SU-DHL-6 (cell line): Measurements from ENCODE around the gene SMOC1.

ENCODE experiments used
- H2AFZ ChIP-seq: fragments of 200-600 bp; sonication (generic); 2 replicates; pipeline ENCODE4 v1.6.1; 2014; ENCODE audit warnings: low read depth, mild to moderate bottlenecking, moderate library complexity, mixed read lengths, antibody characterized with exemption, low read length; ENCODE audit not compliant: severe bottlenecking
- H3F3A ChIP-seq: fragments of 200-600 bp; shearing (Covaris generic); 2 replicates; pipeline ENCODE4 v1.6.0; 2016; ENCODE audit warnings: antibody characterized with exemption, mild to moderate bottlenecking; ENCODE audit not compliant: insufficient read depth
- H3K27ac ChIP-seq: fragments of 200-600 bp; sonication (generic); 2 replicates; pipeline ENCODE4 v1.5.1; 2016; ENCODE audit warnings: low read depth, mild to moderate bottlenecking, low read length, moderate library complexity, mixed read lengths
- H3K27me3 ChIP-seq: fragments of 200-600 bp; sonication (generic), shearing (Covaris generic); 2 replicates; pipeline ENCODE4 v1.6.0; 2014; ENCODE audit warnings: mild to moderate bottlenecking, low read length
- H3K36me3 ChIP-seq: fragments of 200-600 bp; sonication (generic); 2 replicates; pipeline ENCODE4 v1.6.1; 2014; ENCODE audit warnings: mild to moderate bottlenecking, low read length, mixed read lengths
- H3K4me2 ChIP-seq: fragments of 300-600, 200-600 bp; shearing (Covaris generic), sonication (generic); 2 replicates; pipeline ENCODE4 v1.6.0; 2014; ENCODE audit warnings: low read length, low read depth, mild to moderate bottlenecking; ENCODE audit not compliant: poor library complexity, severe bottlenecking
- H3K4me3 ChIP-seq: fragments of 200-600 bp; sonication (generic); 2 replicates; pipeline ENCODE4 v1.5.1; 2014; ENCODE audit warnings: antibody characterized with exemption, low read length, mild to moderate bottlenecking, mixed read lengths; ENCODE audit not compliant: insufficient read depth, poor library complexity, severe bottlenecking
- H3K79me2 ChIP-seq: fragments of 200-600 bp; sonication (generic); 2 replicates; pipeline ENCODE4 v1.6.1; 2014; ENCODE audit warnings: mild to moderate bottlenecking, low read length, moderate library complexity; ENCODE audit not compliant: insufficient read depth
- H3K9ac ChIP-seq: fragments of 200-600 bp; sonication (generic); 2 replicates; pipeline ENCODE4 v1.7.0; 2014; ENCODE audit warnings: mild to moderate bottlenecking, low read length
- H3K9me2 ChIP-seq: fragments of 200-600 bp; sonication (generic); replicated peaks from 2 replicates; pipeline ENCODE4 v1.6.1; 2014; ENCODE audit warnings: low read length; ENCODE audit not compliant: insufficient read depth
- H3K9me3 ChIP-seq: fragments of 200-600 bp; sonication (generic); 2 replicates; pipeline ENCODE4 v1.6.1; 2014; ENCODE audit warnings: low read length, mixed read lengths; ENCODE audit not compliant: insufficient read depth
- H4K20me1 ChIP-seq: fragments of 200-600 bp; sonication (generic); 2 replicates; pipeline ENCODE4 v1.6.1; 2014; ENCODE audit warnings: low read depth, mild to moderate bottlenecking, antibody characterized with exemption, low read length, moderate library complexity, mixed read lengths
- EZH2phosphoT487 ChIP-seq: fragments of 200-600 bp; sonication (generic), shearing (Covaris generic); conservative IDR thresholded peaks from 2 replicates; pipeline ENCODE4 v1.6.1; 2018; ENCODE audit warnings: mild to moderate bottlenecking, antibody characterized with exemption, low read length, moderate library complexity, mixed read lengths
- TF ChIP-seq, protein P1 (sequence below): fragments of 200-600 bp; sonication (generic); IDR thresholded peaks from one replicate; pipeline ENCODE4 v1.5.1; 2017; ENCODE audit warnings: antibody characterized with exemption, mild to moderate bottlenecking, low read length, moderate library complexity; ENCODE audit not compliant: insufficient read depth, poor library complexity, severe bottlenecking

Gene SMOC1

DNA sequence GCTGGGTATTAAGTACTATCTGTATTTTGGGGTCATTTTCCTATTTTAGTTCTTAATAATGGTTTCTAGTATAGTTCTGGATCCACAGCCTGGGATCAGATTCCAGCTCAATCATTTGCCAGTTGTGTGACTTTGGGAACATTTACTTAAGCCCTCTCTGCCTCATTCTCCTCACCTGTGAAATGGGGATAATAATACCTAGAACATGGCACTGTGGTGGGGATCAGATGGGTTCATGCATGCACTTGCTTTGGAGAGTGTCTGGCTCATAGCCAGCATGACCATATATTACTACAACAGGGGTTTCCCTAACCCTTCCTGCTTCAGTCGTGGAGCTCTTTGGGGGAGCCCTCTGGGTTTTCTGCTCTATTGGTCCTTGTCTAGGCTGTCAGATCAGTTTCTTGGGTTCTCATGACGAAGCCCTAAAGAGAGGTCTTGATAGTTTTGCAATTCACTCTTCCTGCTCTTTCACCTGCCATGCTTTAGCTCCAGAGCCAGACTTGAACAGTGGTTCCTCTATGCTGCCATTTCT lies 34.1 kb upstream of the SMOC1 start:
- Histone ChIP-seq H2AFZ (no peak overlapping the region), H3K9me2 (no peaks in the 10 kb centered on the region), H3K9ac (no peak overlapping the region), H3K79me2 (no peaks in the 10 kb centered on the region), H3K4me2 (no peak overlapping the region), H3F3A (no peaks in the 10 kb centered on the region), H4K20me1 (no peaks in the 10 kb centered on the region), H3K36me3 (no peaks in the 10 kb centered on the region), H3K4me3 (no peak overlapping the region), H3K9me3 (no peaks in the 10 kb centered on the region), H3K27ac (no peak overlapping the region), H3K27me3 (no peaks in the 10 kb centered on the region)
- TF ChIP-seq EZH2phosphoT487: no peak
- TF ChIP-seq, protein P1, sequence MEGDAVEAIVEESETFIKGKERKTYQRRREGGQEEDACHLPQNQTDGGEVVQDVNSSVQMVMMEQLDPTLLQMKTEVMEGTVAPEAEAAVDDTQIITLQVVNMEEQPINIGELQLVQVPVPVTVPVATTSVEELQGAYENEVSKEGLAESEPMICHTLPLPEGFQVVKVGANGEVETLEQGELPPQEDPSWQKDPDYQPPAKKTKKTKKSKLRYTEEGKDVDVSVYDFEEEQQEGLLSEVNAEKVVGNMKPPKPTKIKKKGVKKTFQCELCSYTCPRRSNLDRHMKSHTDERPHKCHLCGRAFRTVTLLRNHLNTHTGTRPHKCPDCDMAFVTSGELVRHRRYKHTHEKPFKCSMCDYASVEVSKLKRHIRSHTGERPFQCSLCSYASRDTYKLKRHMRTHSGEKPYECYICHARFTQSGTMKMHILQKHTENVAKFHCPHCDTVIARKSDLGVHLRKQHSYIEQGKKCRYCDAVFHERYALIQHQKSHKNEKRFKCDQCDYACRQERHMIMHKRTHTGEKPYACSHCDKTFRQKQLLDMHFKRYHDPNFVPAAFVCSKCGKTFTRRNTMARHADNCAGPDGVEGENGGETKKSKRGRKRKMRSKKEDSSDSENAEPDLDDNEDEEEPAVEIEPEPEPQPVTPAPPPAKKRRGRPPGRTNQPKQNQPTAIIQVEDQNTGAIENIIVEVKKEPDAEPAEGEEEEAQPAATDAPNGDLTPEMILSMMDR: no peak

GRCh38 chr14:69845787-69846186 lies 33.4 kb upstream of the SMOC1 start:
- H3K9me3 ChIP-seq: no peaks in the 10 kb centered on the region
- H3K27me3 ChIP-seq: no peaks in the 10 kb centered on the region
- no peaks in the 10 kb centered on the region for H4K20me1 ChIP-seq
- no peaks in the 10 kb centered on the region for H3K79me2 ChIP-seq
- no peaks in the 10 kb centered on the region for H3F3A ChIP-seq
- no peaks in the 10 kb centered on the region for H3K9me2 ChIP-seq
- no peak overlapping the region for H3K4me3 ChIP-seq
- TF ChIP-seq, protein P1: no peak
- no peak for TF ChIP-seq EZH2phosphoT487
- no peaks in the 10 kb centered on the region for H3K36me3 ChIP-seq
- no peak overlapping the region for H2AFZ ChIP-seq
- H3K4me2 ChIP-seq: no peak overlapping the region
- H3K27ac ChIP-seq: no peak overlapping the region
- no peak overlapping the region for H3K9ac ChIP-seq

GRCh38 chr14:69848156-69848555 lies 31.1 kb upstream of the SMOC1 start:
- Histone ChIP-seq H3K9me3 (no peaks in the 10 kb centered on the region), H3K4me2 (no peak overlapping the region), H2AFZ (no peak overlapping the region), H3K9ac (no peak overlapping the region), H4K20me1 (no peaks in the 10 kb centered on the region), H3K79me2 (no peaks in the 10 kb centered on the region), H3K9me2 (no peaks in the 10 kb centered on the region), H3K27ac (no peak overlapping the region), H3K27me3 (no peaks in the 10 kb centered on the region), H3K36me3 (no peaks in the 10 kb centered on the region), H3K4me3 (no peak overlapping the region), H3F3A (no peaks in the 10 kb centered on the region)
- TF ChIP-seq, protein P1: no peak
- no peak for TF ChIP-seq EZH2phosphoT487

DNA sequence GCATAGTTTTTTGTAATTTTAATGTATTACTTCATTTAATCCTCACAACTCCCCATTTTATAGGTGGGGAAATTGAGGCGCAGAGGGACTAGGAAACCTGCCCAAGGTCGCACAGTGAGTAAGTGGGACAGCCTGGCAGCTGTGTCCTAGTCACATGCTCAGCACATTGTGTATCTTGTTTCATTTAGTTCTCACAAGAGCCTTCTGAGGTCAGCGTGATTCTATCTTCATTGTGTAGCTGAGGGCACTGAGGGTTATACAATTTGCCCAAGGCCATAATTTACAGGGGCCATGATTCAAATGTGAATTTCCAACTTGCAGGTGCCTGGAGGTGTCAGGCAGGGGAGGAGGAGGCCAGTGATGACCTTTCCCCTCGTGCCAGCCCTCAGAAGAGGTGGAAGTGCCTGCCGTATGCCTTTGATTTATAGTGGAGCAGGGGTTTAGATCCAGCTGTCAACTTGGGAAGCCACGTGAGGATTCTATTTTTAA lies 30.3 kb upstream of the SMOC1 start:
- no peak overlapping the region for H3K4me2 ChIP-seq
- no peaks in the 10 kb centered on the region for H3K27me3 ChIP-seq
- H2AFZ ChIP-seq: no peak overlapping the region
- no peaks in the 10 kb centered on the region for H3K79me2 ChIP-seq
- no peaks in the 10 kb centered on the region for H3K9me2 ChIP-seq
- TF ChIP-seq EZH2phosphoT487: no peak
- TF ChIP-seq, protein P1: no peak
- no peak overlapping the region for H3K9ac ChIP-seq
- H3K27ac ChIP-seq: no peak overlapping the region
- H3K36me3 ChIP-seq: no peaks in the 10 kb centered on the region
- no peaks in the 10 kb centered on the region for H3F3A ChIP-seq
- H4K20me1 ChIP-seq: no peaks in the 10 kb centered on the region
- no peaks in the 10 kb centered on the region for H3K9me3 ChIP-seq
- H3K4me3 ChIP-seq: no peak overlapping the region
